AML-193 (cell line): Measurements from ENCODE around the gene IL12B.
A peak's percentile ranks its signal among the peaks of the same experiment; 100 is the strongest.
"Not testable (repeated sequence)": the region's sequence is repeated elsewhere in the genome, so short reads cannot be mapped to it uniquely, and the experiment has no call there.

Experiments
- DNase-seq, 2 experiments: peaks; one replicate each; lab custom pipeline; 2025; lab: John Stamatoyannopoulos, UW

IL12B gene

DNA sequence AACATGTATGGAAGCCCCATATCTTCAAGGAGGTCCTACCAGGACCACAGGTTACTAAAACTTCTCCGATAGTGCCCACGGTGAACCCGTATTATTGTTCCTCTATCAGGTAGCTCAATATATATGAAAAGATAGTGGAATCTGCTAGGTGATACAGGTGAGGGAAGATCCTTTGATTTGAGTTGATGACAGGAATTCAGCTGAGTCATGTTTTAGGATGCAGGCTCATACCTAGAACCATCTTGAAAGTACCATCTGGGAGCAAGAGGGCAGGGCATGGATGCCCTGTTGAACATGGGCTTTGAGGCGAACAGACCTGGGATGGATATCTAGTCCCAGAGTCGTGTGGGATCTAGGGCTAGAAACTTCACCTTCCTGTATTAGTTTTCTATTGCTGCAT, 35.4 kb downstream of the IL12B start:
- no peak for DNase-seq

DNA sequence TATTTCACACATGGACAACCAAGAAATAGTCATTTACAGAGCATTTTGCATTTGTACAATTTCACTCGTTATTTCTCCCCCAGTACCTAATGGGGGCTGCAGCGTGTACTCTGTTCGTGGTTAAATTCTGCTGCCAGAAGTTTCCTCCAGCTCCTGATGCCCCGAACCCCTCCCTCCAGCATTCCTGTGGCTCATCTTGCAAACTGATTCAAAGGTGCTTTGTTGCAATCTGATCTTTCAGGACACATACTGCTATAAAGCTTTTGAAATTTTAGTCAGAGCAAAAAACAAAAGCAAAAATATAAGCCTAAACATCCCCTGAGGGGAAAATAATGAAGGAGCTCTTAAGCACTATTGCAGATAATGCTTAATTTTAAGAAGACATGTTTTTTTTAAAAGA, 39.5 kb downstream of the IL12B start:
- no peak for DNase-seq

GRCh38 chr5:159286420-159287035, 43.8 kb downstream of the IL12B start:
- DNase-seq: peak; percentile 50 to 67

GRCh38 chr5:159274676-159275075, 55.6 kb downstream of the IL12B start:
- DNase-seq: peak in 1 of 2 experiments; percentile 14

- DNase-seq: no peak
Observed at GRCh38 chr5:159273923-159274322, 56.4 kb downstream of the IL12B start.

- DNase-seq: no peak
Observed at GRCh38 chr5:159269723-159270122, 60.6 kb downstream of the IL12B start.

DNA sequence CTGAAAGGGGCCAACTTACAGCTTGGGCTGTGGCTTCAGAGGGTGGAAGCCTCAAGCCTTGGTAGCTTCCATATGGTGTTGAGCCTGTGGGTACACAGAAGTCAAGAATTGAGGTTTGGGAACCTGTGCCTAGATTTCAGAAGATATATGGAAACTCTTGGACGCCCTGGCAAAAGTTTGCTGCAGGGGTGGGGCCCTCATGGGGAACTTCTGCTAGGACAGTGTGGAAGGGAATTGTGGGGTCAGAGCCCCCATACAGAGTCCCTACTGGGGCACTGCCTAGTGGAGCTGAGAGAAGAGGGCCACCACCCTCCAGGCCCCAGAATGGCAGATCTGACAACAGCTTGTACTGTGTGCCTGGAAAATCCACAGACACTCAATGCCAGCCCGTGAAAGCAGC, 63.5 kb downstream of the IL12B start:
- not testable (repeated sequence) for DNase-seq
